HG03280 (cell line): ENCODE results near the gene PLD2.

Source experiments
- ATAC-seq: cut with Tn5 transposase; IDR thresholded peaks from one replicate; pipeline ENCODE4 v1.9.1; 2021; ENCODE audit warnings: mild to moderate bottlenecking, moderate library complexity; ENCODE audit not compliant: unreplicated experiment

PLD2 gene

GRCh38 chr17:4806777-4807604 lies at the start of gene PLD2:
Gene PLD2 (plus strand): TSS chr17:4807152. CDS start chr17:4807773, 621 bp downstream.
- ATAC-seq = peak; percentile 93

- no peak for ATAC-seq
Measured at GRCh38 chr17:4759776-4760236, 47.1 kb upstream of the PLD2 start.

GRCh38 chr17:4764595-4764994 lies 42.4 kb upstream of the PLD2 start:
- no peak for ATAC-seq

- no peak for ATAC-seq
Measured at GRCh38 chr17:4766201-4766600, 40.8 kb upstream of the PLD2 start.

GRCh38 chr17:4766723-4767122 lies 40.2 kb upstream of the PLD2 start:
- ATAC-seq = no peak

GRCh38 chr17:4768298-4768697 lies 38.7 kb upstream of the PLD2 start:
- ATAC-seq = no peak

- ATAC-seq = no peak
Measured at GRCh38 chr17:4769628-4770027, 37.3 kb upstream of the PLD2 start.

GRCh38 chr17:4771519-4772234 lies 35.3 kb upstream of the PLD2 start, which contains the start of gene TM4SF5:
Gene TM4SF5 (plus strand): TSS chr17:4771886. CDS start chr17:4771923, 37 bp downstream.
- ATAC-seq = no peak

GRCh38 chr17:4772235-4772613 lies 34.7 kb upstream of the PLD2 start:
- ATAC-seq = no peak

GRCh38 chr17:4777969-4778760 lies 28.8 kb upstream of the PLD2 start:
- ATAC-seq = no peak

GRCh38 chr17:4780325-4780955 lies 26.5 kb upstream of the PLD2 start:
- ATAC-seq = no peak

GRCh38 chr17:4782652-4783051 lies 24.3 kb upstream of the PLD2 start:
- no peak for ATAC-seq

- ATAC-seq = no peak
Measured at GRCh38 chr17:4785311-4786105, 21.4 kb upstream of the PLD2 start.

GRCh38 chr17:4786106-4786511 lies 20.8 kb upstream of the PLD2 start, which contains the start of gene VMO1:
Gene VMO1 (minus strand): TSS chr17:4786364. CDS start chr17:4786352, 12 bp downstream.
- ATAC-seq = no peak

GRCh38 chr17:4786516-4786915 lies 20.4 kb upstream of the PLD2 start:
- ATAC-seq = no peak

- no peak for ATAC-seq
Measured at GRCh38 chr17:4788159-4788806, 18.7 kb upstream of the PLD2 start.

- no peak for ATAC-seq
Measured at GRCh38 chr17:4788807-4789700, 17.9 kb upstream of the PLD2 start, which contains the start of gene GLTPD2. Gene GLTPD2 (plus strand): TSS chr17:4788964. CDS start chr17:4789012, 48 bp downstream.

- ATAC-seq = no peak
Measured at GRCh38 chr17:4789701-4789950, 17.3 kb upstream of the PLD2 start.
